GM23338 (cell line): ENCODE results near the gene ANXA2R. TPM values are rescaled to one million over a fixed set of nuclear protein-coding genes. Genes with fewer than 3 reads are reported as not detected.
A peak's percentile ranks its signal among the peaks of the same experiment; 100 is the strongest.

Experiments used
- ATAC-seq: fragments of 200-7000 bp; cut with Tn5 transposase; 3 replicates; pipeline ENCODE4 v1.9.1; 2020
- DNase-seq: peaks from one replicate; pipeline ENCODE4 v3.0.0-alpha.2; 2015; ENCODE audit warnings: low spot score
- H2AFZ ChIP-seq: fragments of 200-600 bp; sonication (generic); 2 replicates; pipeline ENCODE4 v1.8.0; 2016; ENCODE audit warnings: antibody characterized with exemption, mild to moderate bottlenecking, moderate library complexity
- H3F3A ChIP-seq: fragments of 200-600 bp; sonication (generic); replicated peaks from 2 replicates; pipeline ENCODE4 v1.8.0; 2017; ENCODE audit warnings: antibody characterized with exemption, mixed run types, low read depth
- H3K27ac ChIP-seq: fragments of 200-600 bp; sonication (generic); 2 replicates; pipeline ENCODE4 v1.6.1; 2016; ENCODE audit warnings: low read depth
- H3K27me3 ChIP-seq: fragments of 200-600 bp; sonication (generic); 2 replicates; pipeline ENCODE4 v1.8.0; 2016; ENCODE audit warnings: mild to moderate bottlenecking, mixed run types, moderate library complexity; ENCODE audit not compliant: insufficient read depth
- H3K36me3 ChIP-seq: fragments of 200-600 bp; sonication (generic); 2 replicates; pipeline ENCODE4 v1.8.0; 2016; ENCODE audit warnings: mild to moderate bottlenecking; ENCODE audit not compliant: insufficient read depth
- H3K4me1 ChIP-seq: fragments of 200-600 bp; sonication (generic); 2 replicates; pipeline ENCODE4 v1.8.0; 2016; ENCODE audit warnings: mild to moderate bottlenecking, moderate library complexity; ENCODE audit not compliant: insufficient read depth
- H3K4me2 ChIP-seq: fragments of 200-600 bp; sonication (generic); 2 replicates; pipeline ENCODE4 v1.7.1; 2017; ENCODE audit warnings: mixed run types
- H3K4me3 ChIP-seq: fragments of 200-600 bp; sonication (generic); 2 replicates; pipeline ENCODE4 v1.6.1; 2016; ENCODE audit warnings: mixed run types
- H3K79me2 ChIP-seq: fragments of 200-600 bp; sonication (generic); replicated peaks from 2 replicates; pipeline ENCODE4 v1.8.0; 2017; ENCODE audit warnings: mild to moderate bottlenecking; ENCODE audit not compliant: insufficient read depth
- H3K9me2 ChIP-seq: fragments of 200-600 bp; sonication (generic); 2 replicates; pipeline ENCODE4 v1.8.0; 2017; ENCODE audit not compliant: insufficient read depth
- H4K20me1 ChIP-seq: fragments of 200-600 bp; sonication (generic); replicated peaks from 2 replicates; pipeline ENCODE4 v1.8.0; 2017; ENCODE audit warnings: mild to moderate bottlenecking; ENCODE audit not compliant: insufficient read depth
- H3K27ac Mint-ChIP-seq: 2 replicates; pipeline ENCODE4 v1.8.0; 2020; ENCODE audit warnings: inconsistent platforms, mild to moderate bottlenecking, moderate library complexity, mixed read lengths
- H3K27me3 Mint-ChIP-seq: 3 replicates; pipeline ENCODE4 v1.8.0; 2022; ENCODE audit warnings: low read depth, mild to moderate bottlenecking, moderate library complexity, mixed read lengths, inconsistent platforms; ENCODE audit not compliant: insufficient read depth, poor library complexity
- H3K36me3 Mint-ChIP-seq: 3 replicates; pipeline ENCODE4 v1.8.0; 2021; ENCODE audit warnings: low read depth, mild to moderate bottlenecking, inconsistent platforms, moderate library complexity, mixed read lengths
- H3K4me1 Mint-ChIP-seq: 3 replicates; pipeline ENCODE4 v1.8.0; 2020; ENCODE audit warnings: mild to moderate bottlenecking, inconsistent platforms, mixed read lengths
- H3K4me3 Mint-ChIP-seq: 3 replicates; pipeline ENCODE4 v1.8.0; 2021; ENCODE audit warnings: moderate library complexity, mild to moderate bottlenecking, inconsistent platforms, mixed read lengths
- H3K9me3 Mint-ChIP-seq: 3 replicates; pipeline ENCODE4 v1.8.0; 2020; ENCODE audit warnings: moderate library complexity, mild to moderate bottlenecking, inconsistent platforms, mixed read lengths
- EZH2 ChIP-seq: fragments of 200-600 bp; sonication (generic); IDR thresholded peaks from one replicate; pipeline ENCODE4 v1.8.0; 2017; ENCODE audit warnings: antibody characterized with exemption, mild to moderate bottlenecking, low read depth; ENCODE audit not compliant: unreplicated experiment
- REST ChIP-seq: IDR thresholded peaks from one replicate; pipeline ENCODE4 v1.6.1; 2018; ENCODE audit warnings: antibody characterized with exemption; ENCODE audit not compliant: unreplicated experiment
- STAT1 ChIP-seq: IDR thresholded peaks from one replicate; pipeline ENCODE4 v1.6.1; 2016; ENCODE audit warnings: antibody characterized with exemption; ENCODE audit not compliant: unreplicated experiment
- ZNF462 ChIP-seq: fragments of 250-450 bp; sonication (Bioruptor Pico); IDR thresholded peaks from 2 replicates; pipeline ENCODE4 v1.5.0; 2020; ENCODE audit warnings: mild to moderate bottlenecking, moderate library complexity
- polyA plus RNA-seq: library from polyadenylated mRNA; unstranded; fragments of >200 nt; fragmentation: Nextera tagmentation; extraction: Ambion mirVana; gene quantifications from 2 replicates; pipeline ENCODE4 v1.2.1, GENCODE V29; 2016
- total RNA-seq: library from RNA; depleted of rRNA; stranded (reverse); fragments of >200 nt; shearing (Covaris generic); gene quantifications from 2 replicates; pipeline ENCODE4 v1.2.3, GENCODE V29; 2014

The ANXA2R gene
- total and polyA plus RNA-seq, 2 experiments from 2014 or later: 0.21 TPM; not detected in 1

GRCh38 chr5:43019291-43019613 is 20.9 kb downstream of the ANXA2R start:
- no peak overlapping the region for H2AFZ ChIP-seq
- ATAC-seq: no peak
- peak overlapping the region; percentile 94; the same call in 1 of the 2 replicates for H3K4me2 ChIP-seq

More at GRCh38 chr5:43019291-43019613, 20.9 kb downstream of the ANXA2R start:
- Mint-ChIP-seq H3K9me3 (peaks cover 3% of the 10 kb centered on the region; the same call in 2 of the 3 replicates), H3K4me3 (peak overlapping the region; percentile 79), H3K27ac (no peak overlapping the region), H3K36me3 (no peaks in the 10 kb centered on the region), H3K4me1 (peaks cover 46% of the 10 kb centered on the region), H3K27me3 (peaks cover 93% of the 10 kb centered on the region)
- TF ChIP-seq ZNF462 (CRISPR knock-in tag) (no peak), STAT1 (no peak), REST (no peak), EZH2 (peak; percentile 50)
- peaks cover 18% of the 10 kb centered on the region for H4K20me1 ChIP-seq
- no peaks in the 10 kb centered on the region for H3K36me3 ChIP-seq
- peaks cover 100% of the 10 kb centered on the region for H3K27me3 ChIP-seq
- no peak for DNase-seq
- H3F3A ChIP-seq: peaks cover 20% of the 10 kb centered on the region
- H3K9me2 ChIP-seq: no peaks in the 10 kb centered on the region
- peaks cover 49% of the 10 kb centered on the region for H3K4me1 ChIP-seq
- H3K79me2 ChIP-seq: no peaks in the 10 kb centered on the region
- H3K27ac ChIP-seq: no peak overlapping the region
- peak overlapping the region; percentile 66 for H3K4me3 ChIP-seq
